ENCODE results near the gene CLMN.

DNA sequence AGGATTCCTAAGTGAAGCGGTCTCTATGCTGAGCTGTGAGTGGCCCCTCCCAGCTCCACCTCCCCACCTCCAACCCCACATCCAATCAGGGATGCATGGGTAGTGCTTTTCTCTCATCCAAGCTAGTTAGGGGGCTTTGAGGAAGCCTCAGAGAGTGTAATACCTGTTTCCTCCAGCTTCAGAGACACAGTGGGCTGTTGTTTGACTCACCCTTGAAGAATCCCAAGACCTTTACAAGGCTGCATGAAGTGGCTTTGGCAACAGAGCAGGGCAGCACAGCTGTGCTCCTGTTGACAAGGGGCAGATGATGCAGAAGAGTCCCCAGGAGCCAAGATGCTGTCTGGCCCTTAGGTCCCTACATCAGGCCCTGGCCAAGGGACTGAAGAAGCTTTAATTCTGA lies 27.1 kb upstream of the CLMN start:
- TF ChIP-seq, protein P1, sequence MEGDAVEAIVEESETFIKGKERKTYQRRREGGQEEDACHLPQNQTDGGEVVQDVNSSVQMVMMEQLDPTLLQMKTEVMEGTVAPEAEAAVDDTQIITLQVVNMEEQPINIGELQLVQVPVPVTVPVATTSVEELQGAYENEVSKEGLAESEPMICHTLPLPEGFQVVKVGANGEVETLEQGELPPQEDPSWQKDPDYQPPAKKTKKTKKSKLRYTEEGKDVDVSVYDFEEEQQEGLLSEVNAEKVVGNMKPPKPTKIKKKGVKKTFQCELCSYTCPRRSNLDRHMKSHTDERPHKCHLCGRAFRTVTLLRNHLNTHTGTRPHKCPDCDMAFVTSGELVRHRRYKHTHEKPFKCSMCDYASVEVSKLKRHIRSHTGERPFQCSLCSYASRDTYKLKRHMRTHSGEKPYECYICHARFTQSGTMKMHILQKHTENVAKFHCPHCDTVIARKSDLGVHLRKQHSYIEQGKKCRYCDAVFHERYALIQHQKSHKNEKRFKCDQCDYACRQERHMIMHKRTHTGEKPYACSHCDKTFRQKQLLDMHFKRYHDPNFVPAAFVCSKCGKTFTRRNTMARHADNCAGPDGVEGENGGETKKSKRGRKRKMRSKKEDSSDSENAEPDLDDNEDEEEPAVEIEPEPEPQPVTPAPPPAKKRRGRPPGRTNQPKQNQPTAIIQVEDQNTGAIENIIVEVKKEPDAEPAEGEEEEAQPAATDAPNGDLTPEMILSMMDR (IDR thresholded peaks at IDR 0.05), result no peak
- TF ChIP-seq POLR2AphosphoS5 (IDR thresholded peaks at IDR 0.05) (no peak), POLR2A (IDR thresholded peaks at IDR 0.05) (no peak), EP300 (IDR thresholded peaks at IDR 0.05) (no peak)

Data from gastroesophageal sphincter (tissue), 3 donors.